ENCODE results near the gene NRG2.
A peak's percentile ranks its signal among the peaks of the same experiment; 100 is the strongest.

The NRG2 gene

DNA sequence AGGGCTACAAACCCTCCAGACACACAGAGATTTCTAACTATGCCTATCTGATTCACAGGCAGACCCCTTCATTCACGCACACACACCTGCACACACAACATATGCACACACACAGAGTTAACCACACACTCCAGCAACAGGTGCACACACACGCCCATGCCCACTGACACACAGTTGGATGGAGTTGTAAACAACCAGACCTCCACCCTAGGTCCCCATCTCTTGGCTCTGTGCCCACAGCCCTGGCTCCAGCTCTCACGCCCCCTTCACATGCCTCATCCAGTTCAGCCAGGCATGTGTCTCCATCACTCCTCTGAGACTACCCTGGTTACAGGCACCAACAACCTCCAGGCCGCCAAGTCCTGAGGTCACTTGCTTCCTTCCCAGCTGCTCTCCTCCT, 186.4 kb downstream of the NRG2 start:
- Mint-ChIP-seq H3K27ac (ENCODE audit: low read depth) (no peak overlapping the region), H3K9me3 (no peaks in the 10 kb centered on the region), H3K27me3 (no peaks in the 10 kb centered on the region), H3K36me3 (ENCODE audit: insufficient read depth) (peaks cover 2% of the 10 kb centered on the region), H3K4me3 (no peak overlapping the region), H3K4me1 (no peaks in the 10 kb centered on the region)
- DNase-seq (ENCODE audit: low spot score in 2 of 2) (no peak), ATAC-seq (replicated peaks; ENCODE audit: extremely low read depth, poor library complexity, severe bottlenecking) (no peak)

DNA sequence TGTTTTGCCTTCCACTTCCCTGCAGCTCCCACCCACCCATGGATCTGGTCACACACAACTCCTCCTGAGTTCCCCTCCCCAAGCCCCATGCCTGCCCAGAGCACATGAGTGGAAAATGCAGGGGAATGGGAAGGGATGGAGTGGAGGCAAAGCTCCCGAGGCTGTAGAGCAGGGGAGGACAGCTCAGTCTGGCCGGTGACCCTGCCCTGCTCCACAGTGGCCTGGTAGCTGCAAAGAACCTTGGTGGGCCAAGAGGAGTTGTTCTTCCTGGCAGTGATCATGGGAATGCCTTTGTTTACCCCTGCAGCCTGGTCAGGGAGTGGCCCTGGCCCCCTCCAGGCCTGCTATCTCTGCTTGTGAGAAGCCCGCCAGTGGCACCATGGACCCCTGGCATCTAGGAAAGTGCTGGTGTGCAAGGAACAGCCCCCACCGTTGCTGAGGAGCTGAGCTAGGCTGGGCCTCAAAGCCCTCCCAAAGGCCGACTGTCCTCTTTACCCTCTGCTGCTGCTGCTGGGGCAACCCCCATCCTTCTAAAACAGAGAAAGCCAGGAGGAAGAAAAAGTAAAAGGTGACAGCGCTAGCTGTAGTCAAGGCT, 187.1 kb downstream of the NRG2 start:
- H3K36me3 Mint-ChIP-seq (ENCODE audit: insufficient read depth): peaks cover 2% of the 10 kb centered on the region
- no peak for ATAC-seq (replicated peaks; ENCODE audit: extremely low read depth, poor library complexity, severe bottlenecking)
- no peaks in the 10 kb centered on the region for H3K4me1 Mint-ChIP-seq
- no peak overlapping the region for H3K27ac Mint-ChIP-seq (ENCODE audit: low read depth)
- DNase-seq (ENCODE audit: low spot score in 2 of 2): no peak
- H3K9me3 Mint-ChIP-seq: no peaks in the 10 kb centered on the region
- H3K4me3 Mint-ChIP-seq: no peak overlapping the region
- H3K27me3 Mint-ChIP-seq: no peaks in the 10 kb centered on the region

DNA sequence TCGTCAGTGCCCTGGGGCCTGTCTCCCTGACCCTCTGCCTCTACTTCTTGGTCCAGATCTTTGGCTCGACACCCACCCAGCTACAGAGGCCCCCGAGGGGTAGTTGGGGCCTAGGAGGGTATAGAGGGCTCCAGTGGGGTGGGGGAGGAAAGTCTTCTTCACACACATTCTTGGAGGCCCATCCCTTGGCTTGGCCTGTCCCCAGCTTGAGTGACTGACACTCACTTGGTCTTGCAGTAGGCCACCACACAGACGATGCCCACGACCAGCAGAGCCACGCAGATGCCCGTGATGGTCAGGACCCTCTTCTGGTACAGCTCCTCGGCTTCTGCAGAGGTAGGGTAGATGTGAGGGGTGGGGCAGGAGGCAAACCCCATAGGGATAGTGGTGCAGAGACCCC, 187.6 kb downstream of the NRG2 start:
- DNase-seq (ENCODE audit: low spot score in 2 of 2): no peak
- Mint-ChIP-seq H3K4me1 (no peaks in the 10 kb centered on the region), H3K36me3 (ENCODE audit: insufficient read depth) (peaks cover 2% of the 10 kb centered on the region), H3K27ac (ENCODE audit: low read depth) (no peak overlapping the region), H3K27me3 (no peaks in the 10 kb centered on the region), H3K9me3 (no peaks in the 10 kb centered on the region), H3K4me3 (no peak overlapping the region)
- no peak for ATAC-seq (replicated peaks; ENCODE audit: extremely low read depth, poor library complexity, severe bottlenecking)

DNA sequence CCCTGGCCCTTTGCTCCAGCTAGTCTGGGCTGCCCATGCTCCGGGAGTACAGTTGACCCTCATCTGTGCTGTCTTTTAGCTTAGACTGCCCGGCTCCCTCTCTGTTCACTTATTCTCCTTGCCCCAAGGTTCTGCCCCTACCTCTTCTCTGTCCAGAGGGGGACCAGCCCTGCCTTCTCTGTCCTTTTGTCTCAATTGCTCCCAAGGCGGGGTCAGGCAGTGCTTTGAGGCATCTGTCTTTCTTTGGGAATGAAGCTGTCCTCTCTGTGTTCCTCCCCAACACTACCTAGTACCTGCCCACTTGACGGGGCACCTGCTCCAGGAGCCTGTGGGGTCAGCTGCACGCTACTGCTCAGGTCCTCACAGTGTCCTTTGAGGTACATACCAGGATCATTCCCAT, 188.1 kb downstream of the NRG2 start:
- Mint-ChIP-seq H3K27me3 (no peaks in the 10 kb centered on the region), H3K4me1 (peaks cover 2% of the 10 kb centered on the region), H3K27ac (ENCODE audit: low read depth) (no peak overlapping the region), H3K36me3 (ENCODE audit: insufficient read depth) (peaks cover 2% of the 10 kb centered on the region), H3K9me3 (no peaks in the 10 kb centered on the region), H3K4me3 (no peak overlapping the region)
- DNase-seq (ENCODE audit: low spot score in 2 of 2) (no peak), ATAC-seq (replicated peaks; ENCODE audit: extremely low read depth, poor library complexity, severe bottlenecking) (no peak)

DNA sequence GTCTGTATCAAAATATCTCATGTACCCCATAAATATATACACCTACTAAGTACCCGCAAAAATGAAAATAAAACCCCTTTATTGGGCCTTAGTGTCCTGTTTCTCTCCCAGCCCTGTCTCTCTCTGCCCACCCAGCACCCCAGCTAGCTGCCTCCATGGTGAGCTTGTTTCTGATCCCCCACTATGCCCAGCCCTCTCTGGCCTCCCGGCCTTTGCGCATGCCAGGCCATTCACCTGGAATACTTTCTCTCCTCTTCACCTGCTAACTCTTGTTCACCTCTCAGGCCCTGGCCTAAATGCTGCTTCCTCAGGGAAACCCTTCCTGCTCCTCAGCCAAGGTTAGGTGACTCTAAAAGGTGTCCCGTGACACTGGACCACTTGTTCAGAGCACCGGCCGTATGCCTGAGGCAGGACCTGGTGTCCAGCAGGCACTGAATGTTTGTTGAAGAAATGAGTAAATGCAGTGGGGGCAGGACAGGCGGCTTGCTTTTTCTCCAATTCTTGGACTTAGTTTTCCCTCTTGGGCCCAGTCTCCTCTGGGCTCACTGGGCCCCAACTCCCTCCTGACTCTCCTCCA, 189.0 kb downstream of the NRG2 start:
- ATAC-seq (replicated peaks; ENCODE audit: extremely low read depth, poor library complexity, severe bottlenecking) (no peak), DNase-seq (ENCODE audit: low spot score in 2 of 2) (no peak)
- no peaks in the 10 kb centered on the region for H3K9me3 Mint-ChIP-seq
- H3K4me3 Mint-ChIP-seq: no peak overlapping the region
- no peaks in the 10 kb centered on the region for H3K27me3 Mint-ChIP-seq
- peaks cover 2% of the 10 kb centered on the region for H3K36me3 Mint-ChIP-seq (ENCODE audit: insufficient read depth)
- H3K4me1 Mint-ChIP-seq: peaks cover 10% of the 10 kb centered on the region
- no peak overlapping the region for H3K27ac Mint-ChIP-seq (ENCODE audit: low read depth)

DNA sequence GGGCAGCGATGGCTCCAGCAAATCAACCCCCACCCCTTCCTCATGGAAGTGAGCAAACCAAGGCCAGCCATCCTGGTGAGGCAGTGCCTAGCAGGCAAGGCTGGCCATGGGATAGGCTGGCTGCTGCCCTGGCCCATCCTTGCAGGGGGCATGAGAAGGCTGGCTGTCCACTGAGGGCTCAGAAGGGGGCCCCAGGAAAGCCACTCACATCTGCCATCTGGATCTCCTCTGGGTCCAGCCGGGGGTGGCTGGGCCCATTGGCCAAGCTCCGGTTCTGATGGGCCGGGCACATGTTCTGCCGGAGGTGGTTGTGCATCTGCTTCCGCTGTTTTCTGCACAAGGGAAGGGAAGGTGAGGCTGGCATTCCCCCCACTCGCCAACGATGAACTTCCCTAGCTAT, 190.4 kb downstream of the NRG2 start:
- H3K27ac Mint-ChIP-seq (ENCODE audit: low read depth): no peak overlapping the region
- no peaks in the 10 kb centered on the region for H3K27me3 Mint-ChIP-seq
- H3K9me3 Mint-ChIP-seq: no peaks in the 10 kb centered on the region
- no peak overlapping the region for H3K4me3 Mint-ChIP-seq
- ATAC-seq (replicated peaks; ENCODE audit: extremely low read depth, poor library complexity, severe bottlenecking): no peak
- no peak for DNase-seq (ENCODE audit: low spot score in 2 of 2)
- H3K4me1 Mint-ChIP-seq: peaks cover 16% of the 10 kb centered on the region
- peaks cover 6% of the 10 kb centered on the region for H3K36me3 Mint-ChIP-seq (ENCODE audit: insufficient read depth)

DNA sequence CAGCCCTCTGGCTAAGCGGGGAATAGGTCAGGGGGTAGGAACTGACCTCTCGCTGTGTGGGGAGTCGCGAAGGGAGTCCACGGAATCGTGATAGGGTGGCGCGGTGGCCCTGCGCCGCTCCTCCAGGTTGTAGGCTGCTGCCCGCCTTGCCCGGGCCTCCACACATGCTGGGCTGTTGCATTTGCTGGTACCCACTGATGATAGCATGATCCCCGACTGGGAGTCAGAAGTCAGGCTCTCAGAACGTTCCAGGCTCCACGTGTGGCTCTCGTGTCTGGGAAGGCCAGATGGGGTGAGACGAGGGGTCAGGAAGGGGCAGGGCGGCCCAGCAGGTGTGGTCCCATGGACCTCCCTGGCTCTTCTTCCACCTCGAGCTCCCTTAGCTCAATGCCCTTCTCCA, 191.5 kb downstream of the NRG2 start:
- no peak overlapping the region for H3K27ac Mint-ChIP-seq (ENCODE audit: low read depth)
- peaks cover 21% of the 10 kb centered on the region for H3K4me1 Mint-ChIP-seq
- DNase-seq (ENCODE audit: low spot score in 2 of 2): no peak
- H3K27me3 Mint-ChIP-seq: no peaks in the 10 kb centered on the region
- H3K36me3 Mint-ChIP-seq (ENCODE audit: insufficient read depth): peaks cover 7% of the 10 kb centered on the region
- H3K4me3 Mint-ChIP-seq: no peak overlapping the region
- no peak for ATAC-seq (replicated peaks; ENCODE audit: extremely low read depth, poor library complexity, severe bottlenecking)
- H3K9me3 Mint-ChIP-seq: no peaks in the 10 kb centered on the region

DNA sequence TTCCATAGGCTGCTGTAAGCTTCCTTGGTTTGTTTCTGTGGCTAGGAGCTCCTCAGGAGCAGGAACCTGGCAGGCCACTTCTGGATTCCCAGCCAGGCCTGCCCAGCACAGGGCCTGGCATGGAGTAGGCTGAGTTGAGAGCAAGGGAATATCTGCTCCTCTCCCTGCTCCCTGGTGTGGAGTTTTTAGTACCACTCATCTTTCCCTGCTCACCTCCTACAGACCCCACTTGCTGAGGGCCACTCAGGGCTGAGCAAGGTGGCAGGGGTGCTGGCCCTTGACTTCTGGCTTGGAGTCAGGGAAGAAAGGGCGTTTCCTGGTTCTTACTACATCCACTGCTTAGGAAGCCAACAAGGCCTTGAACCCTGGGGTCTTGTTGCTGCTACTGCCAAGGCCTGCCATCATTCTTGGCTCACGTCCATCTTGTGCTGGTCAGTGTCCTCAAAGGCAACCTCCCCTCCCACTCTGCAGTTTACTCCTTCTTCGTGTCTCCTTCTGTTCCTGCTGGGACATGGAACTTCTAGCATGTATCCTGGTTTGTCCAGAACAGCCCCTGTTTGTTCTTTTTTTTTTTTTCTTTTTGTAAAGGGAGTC, 192.6 kb downstream of the NRG2 start:
- Mint-ChIP-seq H3K27ac (ENCODE audit: low read depth) (peak overlapping the region; percentile 78), H3K36me3 (ENCODE audit: insufficient read depth) (peaks cover 7% of the 10 kb centered on the region), H3K4me3 (no peak overlapping the region), H3K4me1 (peaks cover 21% of the 10 kb centered on the region), H3K9me3 (no peaks in the 10 kb centered on the region), H3K27me3 (peaks cover 6% of the 10 kb centered on the region)
- ATAC-seq (replicated peaks; ENCODE audit: extremely low read depth, poor library complexity, severe bottlenecking) (no peak), DNase-seq (ENCODE audit: low spot score in 2 of 2) (no peak)

DNA sequence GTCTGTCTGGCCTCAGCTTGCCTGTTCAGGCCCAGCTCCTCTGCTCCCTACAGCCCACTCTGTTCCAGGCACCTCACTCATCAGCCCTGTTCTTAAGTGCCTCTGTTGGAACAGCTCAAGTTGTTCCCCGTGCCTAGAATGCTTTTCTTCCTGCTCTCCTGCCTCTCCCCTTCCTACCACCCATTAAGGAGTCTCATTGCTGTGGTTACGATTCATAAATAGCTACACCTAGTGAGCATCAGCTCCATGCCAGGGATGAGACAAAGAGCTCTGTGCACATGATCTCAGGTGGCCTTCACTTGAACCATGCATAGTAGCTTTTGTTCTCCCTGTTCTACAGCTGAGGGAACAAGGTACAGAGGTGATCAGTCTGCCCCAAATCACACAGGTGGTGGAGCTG, 193.2 kb downstream of the NRG2 start:
- peaks cover 21% of the 10 kb centered on the region for H3K4me1 Mint-ChIP-seq
- H3K4me3 Mint-ChIP-seq: peak overlapping the region; percentile 73
- H3K9me3 Mint-ChIP-seq: no peaks in the 10 kb centered on the region
- DNase-seq (ENCODE audit: low spot score in 2 of 2) (no peak), ATAC-seq (replicated peaks; ENCODE audit: extremely low read depth, poor library complexity, severe bottlenecking) (no peak)
- H3K27me3 Mint-ChIP-seq: peaks cover 11% of the 10 kb centered on the region
- H3K36me3 Mint-ChIP-seq (ENCODE audit: insufficient read depth): peaks cover 7% of the 10 kb centered on the region
- H3K27ac Mint-ChIP-seq (ENCODE audit: low read depth): peak overlapping the region; percentile 78

DNA sequence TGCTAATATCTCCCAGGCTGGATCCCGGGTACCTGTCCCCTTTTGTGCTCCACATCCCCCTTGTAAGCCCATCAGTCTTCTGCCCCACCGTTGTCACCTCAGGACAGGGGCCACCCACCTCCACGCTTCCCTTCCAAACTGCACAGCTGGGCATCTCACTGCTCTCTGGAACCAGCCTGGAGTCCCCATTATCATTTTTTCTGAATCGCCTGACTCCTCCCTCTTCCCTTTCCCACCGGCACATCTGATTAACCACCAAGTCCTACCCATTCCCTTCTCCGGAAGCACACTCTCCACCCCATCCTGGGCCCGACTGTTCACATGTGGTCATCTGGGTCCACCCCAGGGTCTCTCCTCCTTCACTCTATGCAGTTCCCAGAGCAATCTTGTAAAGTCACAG, 193.6 kb downstream of the NRG2 start:
- ATAC-seq (replicated peaks; ENCODE audit: extremely low read depth, poor library complexity, severe bottlenecking) (no peak), DNase-seq (ENCODE audit: low spot score in 2 of 2) (no peak)
- Mint-ChIP-seq H3K4me3 (peak overlapping the region; percentile 73), H3K9me3 (no peaks in the 10 kb centered on the region), H3K27me3 (peaks cover 16% of the 10 kb centered on the region), H3K4me1 (peaks cover 25% of the 10 kb centered on the region), H3K27ac (ENCODE audit: low read depth) (peak overlapping the region; percentile 78), H3K36me3 (ENCODE audit: insufficient read depth) (peaks cover 7% of the 10 kb centered on the region)

DNA sequence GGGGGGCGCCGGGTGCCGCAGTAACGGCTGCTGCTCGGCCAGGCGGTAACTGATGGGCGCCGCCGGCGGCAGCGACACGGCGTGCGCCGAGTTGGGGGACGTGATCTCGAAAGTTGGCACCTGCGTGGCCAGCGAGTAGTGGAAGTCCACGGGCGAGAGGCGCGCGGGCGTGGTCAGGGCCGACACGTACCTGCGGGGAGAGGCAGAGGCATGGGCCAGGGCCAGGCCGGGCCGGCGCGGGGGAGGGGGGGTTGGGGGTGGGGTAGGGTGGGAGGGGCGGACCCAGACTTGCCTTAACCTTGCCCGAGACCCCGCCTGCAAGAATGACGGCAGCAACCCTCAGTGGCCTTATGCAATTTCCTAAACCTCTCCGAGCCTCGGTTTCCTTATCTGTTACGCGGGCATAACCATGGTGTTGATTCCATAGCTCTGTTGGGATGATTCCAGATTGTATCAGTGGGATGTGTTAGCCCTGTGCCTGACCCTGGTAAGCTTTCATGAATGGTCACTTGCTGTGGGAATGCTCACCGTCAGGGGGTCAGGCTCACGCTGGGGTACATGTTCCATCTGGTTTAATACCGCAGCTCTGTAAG, 194.5 kb downstream of the NRG2 start:
- no peak for ATAC-seq (replicated peaks; ENCODE audit: extremely low read depth, poor library complexity, severe bottlenecking)
- H3K4me3 Mint-ChIP-seq: peak overlapping the region; percentile 73
- peaks cover 20% of the 10 kb centered on the region for H3K27me3 Mint-ChIP-seq

DNA sequence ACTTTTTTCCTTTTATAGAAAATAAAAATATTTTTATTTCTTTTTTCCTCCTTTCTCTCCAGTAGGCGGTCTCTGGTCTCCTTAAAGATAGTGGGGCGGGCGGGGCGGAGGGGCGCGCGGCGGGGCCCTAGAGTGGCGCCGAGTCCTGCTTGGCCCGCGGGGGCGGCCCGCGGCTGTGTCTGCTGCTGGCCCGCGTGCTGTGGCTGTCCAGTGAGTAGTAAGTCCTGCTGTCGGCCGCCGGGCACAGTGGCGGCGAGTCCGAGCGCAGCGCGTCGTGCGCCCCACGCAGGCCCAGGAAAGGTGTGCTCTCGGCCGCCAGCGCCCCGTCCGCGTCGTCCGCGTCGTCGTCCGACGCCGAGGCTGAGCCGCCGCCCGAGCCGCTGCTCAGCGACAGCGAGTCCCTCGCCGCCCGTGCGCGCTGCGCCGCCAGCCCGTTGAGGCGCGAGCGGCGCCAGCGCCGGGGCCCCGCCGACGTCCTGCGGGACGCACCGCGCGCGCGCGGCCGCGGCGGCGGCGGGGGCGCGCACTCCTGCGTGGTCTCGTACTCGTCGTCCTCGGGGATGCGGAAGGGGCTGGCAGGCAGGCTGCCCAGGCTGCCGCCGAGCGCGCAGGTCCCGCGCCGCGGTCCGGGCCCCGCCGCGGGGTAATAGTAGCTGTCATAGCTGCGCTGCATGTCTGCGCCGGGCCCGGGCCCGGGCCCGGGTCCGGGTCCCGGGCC, 195.2 kb downstream of the NRG2 start:
- Mint-ChIP-seq H3K9me3 (no peaks in the 10 kb centered on the region), H3K27me3 (peaks cover 27% of the 10 kb centered on the region), H3K4me1 (peaks cover 27% of the 10 kb centered on the region), H3K27ac (ENCODE audit: low read depth) (peak overlapping the region; percentile 69), H3K4me3 (peak overlapping the region; percentile 73), H3K36me3 (ENCODE audit: insufficient read depth) (peaks cover 5% of the 10 kb centered on the region)
- DNase-seq (ENCODE audit: low spot score in 2 of 2): peak; percentile 63 to 78
- ATAC-seq (replicated peaks; ENCODE audit: extremely low read depth, poor library complexity, severe bottlenecking): peak; percentile 91

More for the DNA sequence above, 194.5 kb downstream of the NRG2 start:
- peak in 1 of 2 donors; percentile 27 for DNase-seq (ENCODE audit: low spot score in 2 of 2)
- H3K36me3 Mint-ChIP-seq (ENCODE audit: insufficient read depth): peaks cover 5% of the 10 kb centered on the region
- H3K27ac Mint-ChIP-seq (ENCODE audit: low read depth): peak overlapping the region; percentile 51
- H3K4me1 Mint-ChIP-seq: peaks cover 27% of the 10 kb centered on the region
- H3K9me3 Mint-ChIP-seq: no peaks in the 10 kb centered on the region

All from central memory CD8-positive, alpha-beta T cell (primary cell).